DND-41 (cell line): ENCODE data around the gene TSEN2.
"Not testable (repeated sequence)": the region's sequence is repeated elsewhere in the genome, so short reads cannot be mapped to it uniquely, and the experiment has no call there.

Experiments
- ATAC-seq: fragments of 200-7000 bp; cut with Tn5 transposase; 3 replicates; pipeline ENCODE4 v1.9.1; 2021; ENCODE audit warnings: low read depth; ENCODE audit not compliant: insufficient read depth
- DNase-seq: peaks from one replicate; pipeline ENCODE4 v3.0.0-alpha.2; 2020
- H2AFZ ChIP-seq: 2 replicates; pipeline ENCODE4 v1.6.0; 2012; ENCODE audit warnings: low read depth, low read length
- H3K27ac ChIP-seq: 2 replicates; pipeline ENCODE4 v1.5.1; 2012; ENCODE audit warnings: low read length, inconsistent platforms
- H3K27me3 ChIP-seq: fragments of 200-600 bp; sonication (generic); 2 replicates; pipeline ENCODE4 v1.6.0; 2012; ENCODE audit warnings: low read length, mild to moderate bottlenecking, inconsistent platforms; ENCODE audit not compliant: insufficient read depth, poor library complexity
- H3K36me3 ChIP-seq: 2 replicates; pipeline ENCODE4 v1.5.1; 2012; ENCODE audit warnings: low read length, inconsistent platforms; ENCODE audit not compliant: insufficient read depth
- H3K4me1 ChIP-seq: 2 replicates; pipeline ENCODE4 v1.5.1; 2012; ENCODE audit warnings: mild to moderate bottlenecking, low read length; ENCODE audit not compliant: insufficient read depth
- H3K4me2 ChIP-seq: 2 replicates; pipeline ENCODE4 v1.6.0; 2012; ENCODE audit warnings: mild to moderate bottlenecking, moderate library complexity, low read length, inconsistent platforms; ENCODE audit not compliant: insufficient read depth
- H3K4me3 ChIP-seq, 2 experiments: fragments of 200-600 bp in 1 of 2; shearing (Covaris generic) in 1 of 2; 2 replicates each; pipeline ENCODE4 v1.5.1; 2012 to 2016; ENCODE audit warnings: inconsistent platforms in 2 of 2, low read length in 2 of 2, mild to moderate bottlenecking in 2 of 2, low read depth in 1 of 2, moderate library complexity in 1 of 2
- H3K79me2 ChIP-seq: 2 replicates; pipeline ENCODE4 v1.6.0; 2012; ENCODE audit warnings: low read length, inconsistent platforms; ENCODE audit not compliant: insufficient read depth
- H3K9ac ChIP-seq: 2 replicates; pipeline ENCODE4 v1.6.0; 2012; ENCODE audit warnings: low read depth, mild to moderate bottlenecking, inconsistent platforms, low read length, moderate library complexity
- H3K9me3 ChIP-seq: 2 replicates; pipeline ENCODE4 v1.5.1; 2012; ENCODE audit warnings: low read length, moderate library complexity, mild to moderate bottlenecking, inconsistent platforms; ENCODE audit not compliant: insufficient read depth, severe bottlenecking
- H4K20me1 ChIP-seq: 2 replicates; pipeline ENCODE4 v1.6.0; 2012; ENCODE audit warnings: low read length; ENCODE audit not compliant: insufficient read depth
- CTCF ChIP-seq: IDR thresholded peaks from 2 replicates; pipeline ENCODE4 v1.5.1; 2012; ENCODE audit warnings: borderline replicate concordance, low read length, moderate library complexity, mild to moderate bottlenecking; ENCODE audit not compliant: poor library complexity, severe bottlenecking; ENCODE audit errors: extremely low read depth
- EZH2 ChIP-seq: IDR thresholded peaks from 3 replicates; pipeline ENCODE4 v1.6.1; 2012; ENCODE audit warnings: borderline replicate concordance, low read depth, mild to moderate bottlenecking, moderate library complexity, low read length, inconsistent platforms; ENCODE audit not compliant: severe bottlenecking

The TSEN2 gene

GRCh38 chr3:12456441-12456840, 27.8 kb upstream of the TSEN2 start:
- Histone ChIP-seq H3K4me3 (no peak overlapping the region), H4K20me1 (no peaks in the 10 kb centered on the region), H3K27ac (no peak overlapping the region), H3K27me3 (no peaks in the 10 kb centered on the region), H3K79me2 (no peaks in the 10 kb centered on the region), H3K4me1 (peaks cover 9% of the 10 kb centered on the region; the same call in 1 of the 2 replicates), H3K36me3 (no peaks in the 10 kb centered on the region), H2AFZ (no peak overlapping the region), H3K4me2 (no peak overlapping the region), H3K9me3 (peaks cover 5% of the 10 kb centered on the region), H3K9ac (no peak overlapping the region)
- DNase-seq: no peak
- no peak for TF ChIP-seq EZH2
- no peak for TF ChIP-seq CTCF
- no peak for ATAC-seq

GRCh38 chr3:12457380-12457779, 26.9 kb upstream of the TSEN2 start:
- not testable (repeated sequence) for H2AFZ ChIP-seq, H3K27me3 ChIP-seq, H3K4me3 ChIP-seq, H3K79me2 ChIP-seq, H3K27ac ChIP-seq, ATAC-seq, H3K36me3 ChIP-seq, H4K20me1 ChIP-seq, DNase-seq, H3K9ac ChIP-seq, H3K9me3 ChIP-seq, H3K4me2 ChIP-seq
- peaks cover 18% of the 10 kb centered on the region for H3K4me1 ChIP-seq

GRCh38 chr3:12458901-12459300, 25.4 kb upstream of the TSEN2 start:
- Histone ChIP-seq H3K9me3 (no peaks in the 10 kb centered on the region), H3K36me3 (no peaks in the 10 kb centered on the region), H3K79me2 (no peaks in the 10 kb centered on the region), H4K20me1 (no peaks in the 10 kb centered on the region), H3K27me3 (no peaks in the 10 kb centered on the region), H3K4me3 (no peak overlapping the region), H3K4me2 (no peak overlapping the region), H3K9ac (no peak overlapping the region), H3K27ac (no peak overlapping the region), H3K4me1 (peaks cover 26% of the 10 kb centered on the region), H2AFZ (no peak overlapping the region)
- DNase-seq: no peak
- no peak for ATAC-seq
- TF ChIP-seq EZH2: no peak
- no peak for TF ChIP-seq CTCF

GRCh38 chr3:12460127-12460526, 24.2 kb upstream of the TSEN2 start:
- no peaks in the 10 kb centered on the region for H3K27me3 ChIP-seq
- no peak for DNase-seq
- H3K4me2 ChIP-seq: no peak overlapping the region
- no peak for ATAC-seq
- H3K27ac ChIP-seq: no peak overlapping the region
- H3K79me2 ChIP-seq: no peaks in the 10 kb centered on the region
- no peaks in the 10 kb centered on the region for H3K9me3 ChIP-seq
- H3K4me1 ChIP-seq: peaks cover 26% of the 10 kb centered on the region
- no peak overlapping the region for H2AFZ ChIP-seq
- H3K4me3 ChIP-seq: no peak overlapping the region
- no peak overlapping the region for H3K9ac ChIP-seq
- H3K36me3 ChIP-seq: no peaks in the 10 kb centered on the region
- H4K20me1 ChIP-seq: no peaks in the 10 kb centered on the region
- no peak for TF ChIP-seq EZH2
- TF ChIP-seq CTCF: no peak
